ENCODE data around the gene LRP4.

GRCh38 chr11:46889689-46890475 lies 28.5 kb downstream of the LRP4 start:
- no peak for TF ChIP-seq ZNF274 (IDR thresholded peaks at IDR 0.05; ENCODE audit: low read depth, low read length)
- no peak for TF ChIP-seq SUZ12 (IDR thresholded peaks at IDR 0.05; ENCODE audit: extremely low read depth, insufficient read depth, insufficient read length)
- TF ChIP-seq YY1 (IDR thresholded peaks at IDR 0.05; ENCODE audit: insufficient read depth, insufficient read length): no peak
